GM19372 (cell line): ENCODE results near the gene HOXD11.
A peak's percentile ranks its signal among the peaks of the same experiment; 100 is the strongest.

Experiments used
- ATAC-seq: cut with Tn5 transposase; IDR thresholded peaks from one replicate; pipeline ENCODE4 v1.9.1; 2021; ENCODE audit warnings: mild to moderate bottlenecking, low read depth, moderate library complexity; ENCODE audit not compliant: unreplicated experiment

Gene HOXD11

GRCh38 chr2:176130147-176130956, 23.3 kb downstream of the HOXD11 start:
- no peak for ATAC-seq

DNA sequence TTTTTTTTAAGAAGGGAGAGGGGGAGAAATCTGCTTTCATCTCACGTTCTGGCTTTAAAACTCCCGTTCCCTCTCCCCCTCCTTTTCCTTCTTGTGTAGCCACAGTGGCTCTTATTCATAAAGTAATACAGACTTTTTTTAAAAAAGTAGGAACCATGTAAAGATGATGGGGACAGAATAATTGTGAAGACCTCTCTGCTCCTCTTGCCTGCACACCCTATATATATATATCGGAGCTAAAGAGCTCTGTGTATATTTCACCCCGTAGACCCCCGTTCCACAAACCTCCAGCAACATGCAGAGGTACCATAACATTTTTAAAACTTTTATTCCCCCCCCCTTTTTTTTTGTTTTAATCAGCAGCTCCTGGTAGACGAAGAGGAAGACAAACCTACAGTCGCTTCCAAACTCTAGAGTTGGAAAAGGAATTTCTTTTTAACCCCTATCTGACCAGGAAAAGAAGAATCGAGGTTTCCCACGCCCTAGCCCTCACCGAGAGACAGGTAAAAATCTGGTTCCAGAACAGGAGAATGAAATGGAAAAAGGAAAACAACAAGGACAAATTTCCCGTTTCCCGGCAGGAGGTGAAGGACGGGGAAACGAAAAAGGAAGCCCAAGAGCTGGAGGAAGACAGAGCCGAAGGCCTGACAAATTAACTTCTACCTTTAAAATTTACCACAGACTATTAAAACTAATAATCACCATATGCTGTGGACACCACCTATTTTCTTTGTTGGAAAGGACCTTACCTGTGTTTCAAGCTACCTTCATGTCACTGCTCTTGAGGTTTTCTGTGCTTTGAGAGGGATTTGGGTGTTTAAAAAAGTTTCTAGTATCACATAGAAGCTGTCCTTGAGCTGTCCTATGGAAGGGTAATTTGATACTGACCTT, 24.1 kb downstream of the HOXD11 start:
- ATAC-seq = no peak

DNA sequence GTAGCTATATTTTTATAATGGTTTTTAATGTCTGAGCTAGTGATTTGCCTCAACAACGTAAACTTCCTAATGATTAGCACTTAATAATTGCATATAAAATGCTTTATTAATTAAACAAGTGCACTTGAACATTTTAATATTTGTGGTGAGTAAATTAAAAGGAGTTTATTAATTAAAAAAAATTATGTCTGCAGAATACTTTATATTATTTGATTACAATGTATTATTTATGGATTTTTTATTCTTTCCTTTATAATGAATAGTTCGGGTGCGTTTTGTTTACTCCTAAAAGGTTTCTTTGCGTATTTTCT, 24.7 kb downstream of the HOXD11 start:
- no peak for ATAC-seq

GRCh38 chr2:176132205-176133171, 25.4 kb downstream of the HOXD11 start:
- ATAC-seq = no peak

DNA sequence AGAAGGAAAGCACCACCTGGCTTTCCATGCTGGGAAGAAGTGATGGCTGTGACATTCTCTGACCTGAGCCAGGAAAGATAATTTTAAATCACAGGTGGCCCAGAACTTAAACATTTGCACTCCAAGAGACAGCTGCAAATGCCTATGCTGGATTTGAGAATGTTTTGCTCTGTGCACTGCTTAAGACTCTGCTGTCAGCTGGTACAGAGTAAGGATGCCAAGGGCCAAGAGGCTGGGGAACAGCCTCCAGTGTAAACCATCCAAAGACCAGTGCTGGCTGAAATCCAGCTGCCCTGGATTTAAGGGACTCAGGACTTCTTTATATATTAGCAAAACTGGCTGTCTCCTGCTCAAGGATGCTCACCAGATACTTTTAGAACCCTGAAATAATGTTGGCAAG, 26.3 kb downstream of the HOXD11 start:
- ATAC-seq = no peak

DNA sequence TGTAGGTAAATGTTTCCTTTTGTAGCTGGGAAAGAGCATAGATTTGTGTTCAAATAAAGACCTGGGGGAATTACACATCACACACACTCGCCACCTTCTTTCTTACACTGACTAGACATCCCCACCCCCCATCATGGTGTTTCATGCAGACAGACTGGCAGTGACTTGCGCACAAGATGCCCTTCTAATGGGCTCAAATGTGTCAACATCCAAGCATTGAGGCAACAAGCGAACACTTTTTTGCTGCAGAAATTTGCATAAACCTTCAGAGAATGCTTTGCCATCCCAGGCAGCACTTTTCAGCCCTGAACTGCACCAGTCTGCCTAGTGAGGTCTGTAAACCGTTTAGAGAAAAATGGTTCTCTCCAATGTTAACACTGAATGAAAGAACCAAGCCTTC, 27.0 kb downstream of the HOXD11 start:
- no peak for ATAC-seq

DNA sequence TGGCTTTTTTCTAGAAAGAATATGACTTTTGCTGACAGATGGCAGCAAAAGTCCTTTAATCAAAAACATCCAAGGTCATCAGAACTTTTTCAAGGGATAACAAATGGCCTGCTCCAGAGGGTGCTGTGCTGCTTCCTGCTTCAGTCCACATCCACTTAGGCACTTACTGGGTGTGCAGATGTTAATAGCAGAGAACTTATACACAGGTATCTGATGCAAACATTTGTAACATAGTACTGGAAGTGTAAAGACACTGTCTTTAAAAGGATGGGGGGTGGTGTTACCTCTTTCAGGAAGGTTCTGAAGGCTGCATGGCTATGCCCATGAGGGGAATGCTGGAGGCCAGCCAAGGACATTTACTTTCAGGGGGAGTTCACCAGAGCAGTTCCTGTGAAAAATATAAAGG, 28.0 kb downstream of the HOXD11 start:
- no peak for ATAC-seq

DNA sequence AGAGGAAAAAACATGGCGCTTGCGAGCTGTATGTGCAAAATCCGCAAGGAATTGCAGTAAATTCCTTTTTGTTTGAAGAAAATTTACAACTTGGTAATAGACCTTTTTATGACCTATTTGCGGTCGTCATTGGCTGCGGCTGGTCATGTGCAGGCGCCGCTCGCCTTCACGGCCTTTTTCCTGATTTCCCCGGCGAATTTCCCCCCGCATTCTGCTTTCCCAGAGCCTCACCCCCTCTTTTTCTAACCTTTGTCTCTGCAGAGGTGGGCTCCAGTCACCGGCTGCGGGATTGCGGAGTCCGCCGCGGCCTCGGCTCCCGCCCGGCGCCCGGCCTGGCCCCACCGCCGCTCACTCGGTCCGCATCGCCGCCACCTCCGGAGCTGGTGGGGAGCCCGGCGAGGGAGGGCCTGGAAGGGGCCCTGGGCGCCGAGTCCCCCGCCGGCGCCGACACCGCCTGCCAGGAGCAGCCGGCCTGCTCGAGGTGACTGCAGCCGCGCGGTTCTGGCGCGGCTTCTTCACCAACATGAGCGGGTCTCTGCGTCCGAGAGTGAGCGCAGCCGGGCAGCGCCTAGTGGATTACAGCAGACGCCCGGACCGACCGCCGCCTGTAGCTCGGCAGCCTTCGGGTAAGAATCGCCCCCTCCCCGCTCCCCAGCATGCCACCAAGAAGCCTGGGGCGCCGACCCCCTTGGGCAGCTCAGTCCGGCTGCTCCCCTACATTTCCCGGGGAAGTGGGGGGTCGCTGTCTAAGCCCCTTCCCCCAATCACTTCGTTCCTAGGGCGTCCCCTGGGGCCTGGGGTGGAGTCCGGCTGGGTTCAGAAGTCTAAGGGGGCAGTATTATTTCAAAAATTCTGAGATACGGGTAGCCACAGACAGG, 29.5 kb downstream of the HOXD11 start:
- no peak for ATAC-seq

GRCh38 chr2:176137252-176137580, 30.1 kb downstream of the HOXD11 start:
- no peak for ATAC-seq

GRCh38 chr2:176137906-176138305, 30.8 kb downstream of the HOXD11 start:
- no peak for ATAC-seq

DNA sequence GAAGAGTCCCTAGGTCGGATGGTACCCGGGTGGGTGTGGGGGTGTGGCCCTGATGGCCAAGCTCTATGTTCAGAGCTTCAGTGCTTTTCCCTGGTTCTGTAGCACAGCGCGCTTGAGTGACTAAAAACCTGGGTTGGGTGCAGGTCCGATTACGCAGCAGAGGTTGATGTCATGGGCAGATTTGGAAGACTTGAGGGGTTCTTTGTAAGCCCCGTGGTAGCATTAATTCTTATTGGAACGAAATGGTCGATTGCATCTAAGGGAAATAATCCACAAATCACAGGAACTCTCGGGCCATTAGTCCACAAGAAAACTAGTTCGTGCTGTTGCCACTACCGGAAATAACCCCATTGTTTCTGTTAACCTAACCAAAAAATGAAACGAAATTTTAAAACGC, 31.4 kb downstream of the HOXD11 start:
- no peak for ATAC-seq

- ATAC-seq = no peak
Observed at GRCh38 chr2:176138923-176139660, 32.0 kb downstream of the HOXD11 start.

- no peak for ATAC-seq
Observed at GRCh38 chr2:176139661-176140512, 32.8 kb downstream of the HOXD11 start.

GRCh38 chr2:176140513-176141317, 33.6 kb downstream of the HOXD11 start:
- ATAC-seq = peak; percentile 95

DNA sequence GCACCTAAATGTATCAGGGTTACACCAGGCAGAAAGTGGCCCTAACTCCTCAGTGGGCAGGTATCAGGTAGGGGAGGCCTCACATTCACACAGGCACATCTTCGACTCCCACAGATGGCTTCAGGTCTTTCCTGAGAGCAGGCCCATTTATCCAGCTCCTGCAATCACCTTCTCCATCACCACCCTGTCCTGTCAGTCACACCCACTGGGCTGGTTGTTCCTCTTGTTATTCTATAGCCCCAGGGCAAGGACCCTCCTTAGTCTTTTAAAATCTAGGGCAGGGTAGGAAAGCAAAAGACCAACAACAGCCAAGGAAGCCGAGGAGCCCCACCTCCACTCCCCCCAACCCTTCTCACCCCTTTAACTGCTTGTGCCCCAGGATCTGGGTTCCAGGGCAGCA, 35.2 kb downstream of the HOXD11 start:
- ATAC-seq = no peak

GRCh38 chr2:176145085-176145969, 38.2 kb downstream of the HOXD11 start:
- ATAC-seq = no peak

DNA sequence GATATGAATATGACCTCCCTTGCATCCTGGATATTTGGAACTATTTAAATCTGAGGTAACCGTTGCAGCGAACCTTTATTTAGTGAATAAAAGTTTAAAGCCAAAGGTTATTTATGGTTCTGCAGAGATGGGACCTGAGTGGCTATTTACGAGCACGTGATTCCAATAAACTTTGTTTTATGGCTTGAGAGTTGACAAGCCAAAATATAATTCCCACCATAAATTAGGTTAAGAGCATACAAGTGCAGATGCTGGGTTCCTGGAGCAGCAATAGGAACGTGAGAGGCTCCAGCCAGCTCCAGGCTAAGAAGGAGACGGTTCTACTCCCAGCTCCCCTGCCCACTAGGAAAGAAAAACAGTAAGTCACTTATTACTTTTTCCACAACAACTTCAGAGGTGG, 39.0 kb downstream of the HOXD11 start:
- no peak for ATAC-seq
